HG02938 (cell line): ENCODE results near the gene EFNA5.
A peak's percentile ranks its signal among the peaks of the same experiment; 100 is the strongest.
"Not testable (repeated sequence)": the region's sequence is repeated elsewhere in the genome, so short reads cannot be mapped to it uniquely, and the experiment has no call there.

Experiments
- ATAC-seq: cut with Tn5 transposase; IDR thresholded peaks from one replicate; pipeline ENCODE4 v1.9.1; 2021; ENCODE audit warnings: mild to moderate bottlenecking, moderate library complexity; ENCODE audit not compliant: unreplicated experiment

Gene EFNA5

DNA sequence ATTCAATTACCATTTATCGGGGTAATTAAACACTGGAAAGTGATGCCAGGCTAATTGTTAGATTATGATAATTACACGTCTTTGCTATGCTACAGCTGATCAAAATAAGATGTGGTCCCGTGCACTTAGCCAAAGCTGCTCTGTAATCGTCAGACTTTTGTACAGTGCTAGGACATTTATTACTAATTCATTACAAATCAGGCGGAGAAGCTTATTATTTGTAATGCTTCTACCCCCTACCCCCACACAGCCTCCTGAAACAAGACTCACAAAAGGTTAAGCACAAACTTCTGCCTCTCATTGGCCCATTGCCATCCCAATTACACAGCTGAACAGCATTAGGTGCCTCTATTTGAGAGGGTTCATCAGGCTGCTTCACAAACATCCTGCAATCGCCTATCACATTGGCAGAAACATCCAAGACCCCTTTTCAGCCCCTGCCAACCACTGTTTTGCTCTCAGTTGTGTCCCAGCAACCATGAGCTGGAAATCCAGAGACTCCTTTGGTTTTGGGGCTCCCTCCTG, 232.7 kb downstream of the EFNA5 start:
- no peak for ATAC-seq

GRCh38 chr5:107437154-107437553, 233.6 kb downstream of the EFNA5 start:
- ATAC-seq = no peak

DNA sequence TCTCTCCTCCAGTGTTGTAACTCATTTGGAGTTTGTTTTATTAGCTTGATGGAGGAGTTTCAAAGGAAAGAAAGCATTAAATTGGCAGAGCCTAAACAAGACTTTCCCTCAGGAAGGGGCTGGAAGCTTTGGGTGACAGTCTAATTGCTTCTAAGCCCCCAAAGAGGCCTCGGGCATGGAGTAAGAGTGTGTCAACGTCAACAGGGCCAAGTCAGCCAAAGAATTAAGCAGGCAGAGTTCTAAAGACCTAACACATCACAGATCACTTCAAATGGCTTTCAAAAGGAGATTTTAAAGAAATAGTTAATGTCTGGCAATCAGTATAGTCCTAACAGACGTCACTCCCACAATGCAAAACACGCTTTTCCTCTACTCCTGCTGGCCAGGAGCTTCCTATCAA, 234.5 kb downstream of the EFNA5 start:
- no peak for ATAC-seq

DNA sequence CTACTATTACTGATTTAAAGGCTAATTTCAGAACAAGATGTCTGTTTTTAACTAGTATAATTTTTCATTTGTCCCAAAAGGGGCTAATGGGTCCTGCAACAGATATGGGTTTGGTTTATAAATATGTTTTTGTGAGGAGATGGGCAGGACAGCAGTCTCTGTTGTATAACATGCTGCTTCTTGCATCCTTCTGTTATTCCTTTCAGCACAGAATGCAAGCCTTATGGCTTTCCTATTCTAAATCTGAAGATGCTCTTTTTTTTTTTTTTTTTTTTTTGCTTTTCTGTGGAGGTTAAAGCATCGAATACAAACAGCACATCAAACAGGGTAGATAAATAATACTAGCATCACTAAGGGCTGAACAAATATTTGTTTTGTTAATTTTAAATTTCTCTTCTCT, 235.7 kb downstream of the EFNA5 start:
- no peak for ATAC-seq

- ATAC-seq = not testable (repeated sequence)
Measured at GRCh38 chr5:107433646-107434045, 237.1 kb downstream of the EFNA5 start.

GRCh38 chr5:107431998-107432397, 238.7 kb downstream of the EFNA5 start:
- no peak for ATAC-seq

DNA sequence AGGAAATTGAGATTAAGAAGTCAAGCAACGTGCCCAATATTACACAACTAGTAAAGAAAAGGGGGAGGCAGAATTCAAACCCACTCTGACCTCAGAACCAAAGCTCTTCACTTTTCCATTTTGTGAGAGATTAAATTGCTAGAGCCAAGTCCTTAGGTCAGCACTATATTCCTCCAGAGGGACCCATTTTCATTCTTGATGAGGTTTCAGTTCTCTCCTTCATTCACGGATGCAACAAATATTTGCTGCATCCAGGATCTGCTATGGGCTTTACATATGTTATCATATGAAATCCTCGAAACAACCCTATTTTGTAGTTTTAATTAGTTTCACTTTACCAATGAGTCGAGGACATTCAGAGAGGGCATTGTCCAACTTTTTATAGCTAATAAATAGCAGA, 239.2 kb downstream of the EFNA5 start:
- no peak for ATAC-seq

- ATAC-seq = no peak
Measured at GRCh38 chr5:107430071-107430625, 240.6 kb downstream of the EFNA5 start.

DNA sequence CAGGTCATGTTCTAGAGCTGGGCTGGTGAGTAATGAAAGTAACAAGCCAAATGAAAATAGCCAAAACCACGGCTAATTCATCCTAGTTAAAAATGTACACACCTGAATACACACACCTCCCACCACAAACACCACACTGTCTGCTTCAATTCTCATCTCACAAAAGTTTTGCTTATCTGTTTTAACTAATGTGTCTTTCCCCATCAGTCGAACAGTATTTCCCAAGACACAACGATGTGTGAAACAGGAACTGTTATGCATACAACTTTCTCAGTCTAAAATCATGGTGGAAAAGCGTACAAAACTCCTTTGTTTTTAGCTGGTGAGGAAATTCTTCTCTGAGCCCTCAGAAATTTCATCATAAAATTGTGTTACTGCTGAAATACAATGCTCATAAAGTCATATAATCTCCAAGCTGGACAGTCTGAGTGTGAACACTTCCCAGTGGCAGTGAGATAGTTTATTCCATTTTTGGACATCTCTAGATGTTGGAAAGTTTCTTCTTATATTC, 242.4 kb downstream of the EFNA5 start:
- no peak for ATAC-seq

GRCh38 chr5:107426872-107427271, 243.9 kb downstream of the EFNA5 start:
- no peak for ATAC-seq

DNA sequence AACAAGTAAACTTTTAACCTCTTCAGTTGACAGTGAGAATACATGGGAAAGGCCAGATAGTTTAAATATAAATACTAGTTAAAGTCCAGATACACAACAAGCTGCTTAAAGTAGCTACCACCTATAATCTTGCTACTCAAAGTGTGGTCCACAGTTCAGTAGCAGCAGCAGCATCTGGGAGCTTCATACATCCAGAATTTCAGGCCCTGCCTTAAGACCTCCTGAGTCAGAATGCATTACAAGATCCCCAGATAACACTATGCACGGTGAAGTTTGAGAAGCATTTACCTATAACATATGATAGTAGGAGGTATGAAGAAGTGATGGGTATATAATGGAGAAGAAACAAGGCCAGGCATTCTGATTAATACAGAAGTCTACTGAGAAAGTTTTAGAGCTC, 244.5 kb downstream of the EFNA5 start:
- ATAC-seq = no peak

DNA sequence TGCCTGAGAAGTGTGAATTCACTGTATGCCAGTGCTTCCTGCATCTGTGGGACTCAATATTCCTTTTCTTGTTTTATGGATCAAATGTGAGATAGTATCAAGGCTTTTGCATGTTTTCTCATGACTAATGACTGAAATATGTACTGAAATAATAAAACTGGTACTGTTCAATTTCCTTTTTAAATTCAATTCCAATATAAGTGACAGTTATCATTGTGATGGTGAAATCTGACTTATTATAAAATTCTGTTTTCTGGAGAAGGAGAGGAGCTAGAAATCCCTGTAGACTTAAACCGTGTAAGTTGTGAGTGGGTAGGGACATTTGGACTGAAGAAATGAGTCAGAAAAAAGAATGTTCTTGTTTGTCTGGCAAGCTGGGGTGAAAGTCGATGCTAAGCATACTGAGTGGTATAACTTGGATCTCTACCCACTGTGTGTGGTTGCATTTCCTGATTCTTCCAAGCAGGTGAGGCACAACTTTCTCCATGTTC, 245.2 kb downstream of the EFNA5 start:
- ATAC-seq = no peak

DNA sequence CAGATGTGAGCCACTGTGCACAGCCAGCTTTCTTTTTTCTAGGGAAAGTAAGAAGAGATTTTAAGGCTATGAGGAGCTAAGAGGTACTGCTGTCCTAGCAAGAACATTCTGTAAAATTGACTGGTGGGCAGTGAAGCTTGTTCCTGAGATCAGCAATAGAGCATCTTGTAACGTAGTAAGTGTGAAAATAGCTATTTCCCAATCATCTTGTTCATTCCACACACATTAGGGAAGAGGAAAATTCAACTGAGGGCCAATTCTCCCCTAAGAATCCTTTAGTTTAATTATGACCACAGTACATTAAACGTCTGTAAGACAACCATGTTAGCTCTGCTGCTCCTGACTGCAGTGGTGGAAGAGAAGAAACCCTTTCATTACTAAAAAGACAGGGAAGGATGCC, 246.2 kb downstream of the EFNA5 start:
- ATAC-seq = no peak

GRCh38 chr5:107422494-107422893, 248.2 kb downstream of the EFNA5 start:
- ATAC-seq = no peak

DNA sequence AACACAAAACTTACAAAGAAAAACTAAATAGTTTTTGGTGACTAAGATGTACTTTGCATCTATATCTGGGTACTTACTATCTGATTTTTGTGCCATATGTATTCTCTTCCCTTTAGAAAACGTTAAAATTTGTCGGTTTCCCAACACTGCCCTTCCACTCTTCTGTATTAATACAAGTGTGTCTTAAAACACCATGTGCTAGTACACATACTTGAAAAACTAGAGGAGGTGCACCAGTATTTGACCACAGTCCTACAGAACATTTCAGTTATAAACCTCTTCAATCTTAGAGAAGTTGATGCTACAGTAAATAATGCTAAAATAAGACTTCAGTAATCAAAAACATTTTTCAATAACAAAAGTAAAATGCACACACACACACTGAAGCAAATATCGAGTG, 251.2 kb downstream of the EFNA5 start:
- no peak for ATAC-seq

DNA sequence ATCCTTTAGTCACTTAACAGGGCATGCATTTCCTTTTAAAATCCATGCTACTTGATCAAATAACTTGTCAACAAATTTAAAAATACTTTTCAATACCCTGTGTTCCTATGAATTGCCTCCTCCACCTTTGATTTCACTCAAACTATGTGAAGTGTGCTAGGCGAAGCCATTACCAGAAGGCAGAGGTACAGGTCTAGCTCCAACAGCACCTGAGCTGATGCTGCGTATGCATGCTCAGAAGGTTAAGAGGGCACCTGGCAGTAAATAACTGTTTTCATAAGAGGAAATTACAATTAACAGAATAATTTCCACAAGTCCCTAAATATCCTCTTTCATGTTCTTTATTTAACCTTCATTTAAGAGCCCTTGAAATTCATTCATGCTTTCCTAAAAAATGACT, 251.8 kb downstream of the EFNA5 start:
- no peak for ATAC-seq

- no peak for ATAC-seq
Measured at GRCh38 chr5:107418071-107418470, 252.7 kb downstream of the EFNA5 start.

GRCh38 chr5:107415762-107416161, 255.0 kb downstream of the EFNA5 start:
- ATAC-seq = peak; percentile 60

DNA sequence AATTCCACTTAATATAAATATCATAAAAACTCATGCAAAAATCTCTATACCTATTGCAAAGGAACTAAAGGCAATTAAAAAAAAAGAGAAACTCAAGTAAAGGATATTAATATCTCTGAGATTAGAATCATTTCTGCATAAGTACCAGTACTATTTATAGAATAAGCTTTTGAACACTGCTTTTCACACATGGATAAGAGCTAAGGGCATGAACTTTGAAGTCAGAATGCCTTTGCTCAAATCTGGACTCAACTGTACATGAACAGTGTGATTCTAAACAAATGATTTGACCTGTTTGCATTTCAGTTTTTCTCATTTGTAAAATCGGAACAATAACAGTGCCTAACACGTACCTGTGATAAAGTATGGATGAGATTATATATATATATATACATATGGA, 255.9 kb downstream of the EFNA5 start:
- ATAC-seq = no peak

- no peak for ATAC-seq
Measured at GRCh38 chr5:107413754-107414153, 257.0 kb downstream of the EFNA5 start.

DNA sequence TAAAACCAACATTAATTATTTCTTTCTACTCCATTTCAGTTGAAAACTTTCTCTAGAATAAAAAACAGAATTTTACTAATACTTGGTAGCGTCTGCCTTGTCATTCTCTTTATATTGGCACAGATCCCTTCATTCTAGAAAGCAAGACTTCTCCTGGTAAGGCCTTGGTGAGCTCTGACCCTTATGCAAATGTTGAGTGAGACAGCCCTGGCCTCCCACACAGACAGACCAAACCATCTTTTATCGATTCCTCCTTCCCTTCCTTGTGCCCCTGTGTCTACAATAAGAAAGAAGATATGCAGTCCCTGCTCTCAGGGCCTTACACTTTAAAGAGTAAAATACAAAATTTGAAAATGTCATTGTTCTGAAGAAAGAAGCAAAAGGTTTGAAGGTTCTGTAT, 262.2 kb downstream of the EFNA5 start:
- no peak for ATAC-seq

DNA sequence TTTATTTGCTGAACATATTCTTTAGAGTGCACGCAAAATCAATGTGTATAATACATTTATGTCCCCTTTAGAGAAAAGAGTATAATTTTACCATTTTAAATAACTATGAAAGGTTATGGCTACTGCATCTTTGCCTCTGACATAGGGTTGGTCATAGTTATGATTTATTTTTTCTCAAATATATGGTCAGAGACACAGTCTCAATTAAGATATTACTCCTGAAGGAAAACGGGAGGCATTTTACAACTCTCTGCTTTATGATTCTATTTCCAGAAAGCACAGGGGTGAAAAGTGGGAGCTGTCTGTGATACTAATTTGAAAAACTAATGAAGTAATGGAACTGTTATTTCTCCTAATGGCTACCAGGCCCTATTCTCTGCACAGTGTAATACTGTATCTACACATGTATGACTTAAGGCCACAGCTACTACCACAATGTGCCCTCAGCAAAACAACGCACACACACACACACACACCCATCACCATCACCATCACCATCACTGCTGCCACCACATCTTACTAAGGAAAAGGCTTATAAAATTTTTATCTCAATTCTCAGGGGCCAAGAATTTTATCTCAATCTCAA, 262.9 kb downstream of the EFNA5 start:
- ATAC-seq = no peak
